Inferior parietal cortex (tissue), 1 donor: ENCODE data around the gene UGT1A4.

Experiments
- DNase-seq: peaks from one replicate; pipeline ENCODE4 v3.0.0-alpha.2; 2016; ENCODE audit errors: extremely low spot score

UGT1A4 gene

GRCh38 chr2:233718552-233718951, at the start of gene UGT1A4:
TSS of gene UGT1A4 (plus strand) at chr2:233718736. CDS start at chr2:233718821, 85 bp downstream.
- no peak for DNase-seq

- no peak for DNase-seq
These were observed 47.0 kb upstream of the UGT1A4 start, which contains the start of gene UGT1A9 for GRCh38 chr2:233671290-233672161. TSS of gene UGT1A9 (plus strand) at chr2:233671898. CDS start at chr2:233671935, 37 bp downstream.

GRCh38 chr2:233672886-233673285, 45.6 kb upstream of the UGT1A4 start:
- no peak for DNase-seq

GRCh38 chr2:233673896-233674295, 44.6 kb upstream of the UGT1A4 start:
- no peak for DNase-seq

GRCh38 chr2:233674314-233674713, 44.2 kb upstream of the UGT1A4 start:
- no peak for DNase-seq

- DNase-seq, result no peak
These were observed 43.5 kb upstream of the UGT1A4 start for GRCh38 chr2:233674995-233675394.

GRCh38 chr2:233676046-233676445, 42.5 kb upstream of the UGT1A4 start:
- DNase-seq, result no peak

GRCh38 chr2:233679196-233679595, 39.3 kb upstream of the UGT1A4 start:
- no peak for DNase-seq

GRCh38 chr2:233680361-233681045, 38.0 kb upstream of the UGT1A4 start:
- DNase-seq, result no peak

GRCh38 chr2:233681521-233682099, 36.9 kb upstream of the UGT1A4 start, which contains the start of gene UGT1A7:
TSS of gene UGT1A7 (plus strand) at chr2:233681901. CDS start at chr2:233681938, 37 bp downstream.
- no peak for DNase-seq

GRCh38 chr2:233684640-233685039, 33.9 kb upstream of the UGT1A4 start:
- DNase-seq, result no peak

GRCh38 chr2:233686928-233687327, 31.6 kb upstream of the UGT1A4 start:
- no peak for DNase-seq

- no peak for DNase-seq
These were observed 30.2 kb upstream of the UGT1A4 start for GRCh38 chr2:233688341-233688740.

- no peak for DNase-seq
These were observed 29.5 kb upstream of the UGT1A4 start for GRCh38 chr2:233689031-233689430.

- no peak for DNase-seq
These were observed 29.0 kb upstream of the UGT1A4 start for GRCh38 chr2:233689501-233689900.

GRCh38 chr2:233690444-233690843, 28.1 kb upstream of the UGT1A4 start:
- DNase-seq, result no peak

- no peak for DNase-seq
These were observed 26.8 kb upstream of the UGT1A4 start for GRCh38 chr2:233691443-233692433.

GRCh38 chr2:233692648-233693047, 25.9 kb upstream of the UGT1A4 start, which contains the start of gene UGT1A6:
TSS of gene UGT1A6 (plus strand) at chr2:233692890. CDS start at chr2:233693005, 115 bp downstream.
- no peak for DNase-seq

- DNase-seq, result no peak
These were observed 24.6 kb upstream of the UGT1A4 start for GRCh38 chr2:233693963-233694362.

GRCh38 chr2:233698740-233699139, 19.8 kb upstream of the UGT1A4 start:
- DNase-seq, result no peak

- no peak for DNase-seq
These were observed 19.0 kb upstream of the UGT1A4 start for GRCh38 chr2:233699424-233700027.
